ENCODE data around the gene PSTPIP1.
A peak's percentile ranks its signal among the peaks of the same experiment; 100 is the strongest.

PSTPIP1 gene

DNA sequence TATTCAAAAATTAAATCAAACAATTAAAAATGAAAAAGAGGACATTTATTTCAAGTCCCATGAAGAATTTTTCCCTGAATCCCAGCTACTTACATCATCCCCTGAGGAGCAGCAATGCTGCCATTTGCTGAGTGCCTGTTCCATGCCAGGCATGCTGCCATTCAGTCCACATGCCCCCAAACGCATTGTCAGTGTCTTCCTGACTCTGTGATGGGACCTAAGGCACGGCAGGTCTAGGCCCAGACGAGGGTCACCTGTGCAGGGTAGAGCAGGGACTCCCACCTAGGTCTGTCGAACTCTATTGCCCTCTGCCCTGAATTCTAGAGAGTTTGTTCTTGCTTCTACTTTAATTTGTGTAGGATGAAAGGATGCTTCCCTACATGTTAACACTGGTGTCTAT is 7.0 kb downstream of the PSTPIP1 start:
- no peak for DNase-seq

- peak; percentile 41 for DNase-seq
These were observed 7.5 kb downstream of the PSTPIP1 start for GRCh38 chr15:77002436-77002835.

- DNase-seq, result no peak
These were observed 8.3 kb downstream of the PSTPIP1 start for GRCh38 chr15:77002954-77003912.

- no peak for DNase-seq
These were observed 9.3 kb downstream of the PSTPIP1 start for GRCh38 chr15:77004189-77004588.

- DNase-seq, result no peak
These were observed 14.2 kb downstream of the PSTPIP1 start for GRCh38 chr15:77009176-77009575.

DNA sequence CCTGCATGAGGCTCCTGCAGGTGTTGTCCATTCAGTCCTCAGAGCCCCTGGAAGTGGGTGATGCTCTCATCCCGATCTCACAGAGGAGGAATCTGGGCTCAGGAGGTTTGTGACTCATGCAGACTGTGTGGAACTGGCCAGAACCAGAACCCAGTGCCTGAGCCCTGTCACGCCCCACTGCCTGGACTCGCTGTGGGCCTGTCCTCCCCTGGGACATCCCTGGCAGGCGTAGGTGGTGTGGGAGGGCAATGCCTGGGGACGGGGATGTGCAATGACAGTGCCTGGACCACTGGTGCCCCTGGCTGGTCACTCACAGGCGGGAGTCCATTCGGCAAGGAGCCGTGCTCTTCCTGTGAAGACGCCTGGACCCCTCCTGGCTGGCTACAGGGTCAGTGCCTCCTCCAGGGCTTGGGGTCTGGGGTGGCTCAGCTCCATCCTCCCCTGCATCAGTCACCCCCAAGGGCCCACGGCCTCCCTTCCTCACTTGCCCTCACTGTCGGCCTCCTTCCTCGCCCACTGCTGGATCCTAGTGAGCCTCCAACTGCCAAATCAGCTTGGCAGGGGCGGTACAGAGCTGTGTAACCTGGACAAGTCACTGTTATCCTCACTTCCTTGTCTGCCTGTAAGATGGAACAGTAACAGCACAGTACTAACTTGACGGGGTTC is 14.9 kb downstream of the PSTPIP1 start:
- no peak for DNase-seq

- DNase-seq, result no peak
These were observed 15.4 kb downstream of the PSTPIP1 start for GRCh38 chr15:77010312-77010686.

DNA sequence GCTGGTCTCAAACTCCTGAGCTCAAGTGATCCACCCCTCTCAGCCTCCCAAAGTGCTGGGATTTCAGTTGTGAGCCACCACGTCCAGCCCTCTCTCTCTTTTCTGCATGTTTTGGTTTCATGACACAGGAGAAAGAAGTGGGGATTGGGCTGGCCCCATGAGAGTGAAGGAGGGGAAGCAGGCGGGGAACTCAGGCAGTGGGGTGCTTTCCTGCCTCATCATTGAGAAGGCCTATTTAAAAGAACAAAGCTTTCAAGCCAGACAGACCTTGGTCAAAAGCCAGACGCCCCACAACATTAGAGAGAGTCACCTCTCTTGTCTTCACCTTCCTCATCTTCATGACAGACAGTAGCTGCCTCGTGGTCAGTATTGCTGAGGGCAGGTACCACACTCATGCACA is 15.9 kb downstream of the PSTPIP1 start:
- DNase-seq, result no peak

DNA sequence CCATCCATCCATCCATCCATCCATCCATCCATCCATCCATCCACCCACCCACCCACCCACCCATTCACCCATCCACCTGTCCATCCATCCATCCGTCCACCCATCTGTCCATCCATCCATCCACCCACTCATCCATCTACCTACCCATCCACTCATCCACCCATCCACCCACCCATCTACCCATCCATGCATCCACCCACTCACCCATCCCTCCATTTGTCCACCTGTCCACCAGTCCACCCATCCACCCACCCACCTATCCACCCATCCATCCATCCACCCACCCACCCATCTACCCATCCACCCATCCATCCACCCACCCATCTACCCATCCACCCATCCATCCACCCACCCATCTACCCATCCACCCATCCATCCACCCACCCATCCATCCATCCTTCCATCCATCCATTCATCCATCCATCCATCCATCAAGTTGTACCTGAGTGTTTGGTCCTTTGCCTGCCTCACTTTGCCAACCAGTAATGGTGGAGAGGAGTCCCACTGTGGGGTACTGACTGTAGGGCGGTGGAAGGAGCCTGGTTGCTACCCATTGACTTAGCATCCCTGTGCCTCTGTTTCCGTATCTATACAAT is 17.3 kb downstream of the PSTPIP1 start:
- no peak for DNase-seq

- no peak for DNase-seq
These were observed 17.9 kb downstream of the PSTPIP1 start for GRCh38 chr15:77012868-77013267.

- DNase-seq, result no peak
These were observed 18.8 kb downstream of the PSTPIP1 start for GRCh38 chr15:77013776-77014131.

DNA sequence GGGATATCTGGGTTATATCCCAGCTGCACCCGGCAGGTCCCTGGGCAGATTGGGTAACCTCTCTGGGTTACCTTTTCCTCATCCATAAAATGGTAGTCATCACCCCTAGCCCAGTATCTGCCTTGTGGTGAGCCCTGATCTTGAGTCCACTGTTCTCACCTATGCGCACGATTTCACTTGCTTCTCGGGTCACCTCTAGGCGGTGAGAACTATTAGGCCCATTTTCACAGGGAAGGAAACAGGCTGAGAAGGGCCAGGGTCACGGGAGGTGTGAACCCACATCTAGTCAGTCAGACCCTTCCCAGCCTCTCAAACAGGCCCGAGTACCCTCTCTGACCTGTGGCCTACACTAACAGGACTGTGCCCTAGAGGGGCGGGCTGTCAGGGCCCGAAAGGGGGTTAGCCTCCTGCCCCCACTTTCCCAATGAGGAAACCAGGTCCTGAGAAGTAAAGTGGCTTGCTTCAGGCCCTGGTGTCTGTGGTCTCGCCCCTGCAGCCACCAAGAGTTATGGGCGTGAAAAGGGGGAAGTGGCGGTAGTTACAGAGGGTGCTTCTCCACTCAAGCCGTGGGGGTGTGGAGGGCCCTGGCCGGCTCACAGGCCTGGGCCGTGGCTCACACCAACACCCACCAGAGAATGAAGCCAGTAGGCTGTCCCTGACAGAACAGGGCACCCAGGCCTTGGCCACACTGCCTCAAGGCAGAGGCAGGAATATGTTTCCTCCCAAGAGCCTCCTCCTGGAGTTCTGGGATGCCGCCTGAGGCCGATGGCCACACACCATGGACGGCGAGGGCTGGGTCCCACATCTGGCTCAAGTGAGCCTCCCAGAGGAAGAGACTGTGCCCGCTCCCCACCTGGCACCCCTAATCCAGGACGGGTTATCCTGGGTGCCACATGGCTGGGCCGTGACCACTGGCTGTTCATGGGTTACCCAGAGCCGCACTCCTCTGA is 19.5 kb downstream of the PSTPIP1 start:
- DNase-seq, result no peak

DNA sequence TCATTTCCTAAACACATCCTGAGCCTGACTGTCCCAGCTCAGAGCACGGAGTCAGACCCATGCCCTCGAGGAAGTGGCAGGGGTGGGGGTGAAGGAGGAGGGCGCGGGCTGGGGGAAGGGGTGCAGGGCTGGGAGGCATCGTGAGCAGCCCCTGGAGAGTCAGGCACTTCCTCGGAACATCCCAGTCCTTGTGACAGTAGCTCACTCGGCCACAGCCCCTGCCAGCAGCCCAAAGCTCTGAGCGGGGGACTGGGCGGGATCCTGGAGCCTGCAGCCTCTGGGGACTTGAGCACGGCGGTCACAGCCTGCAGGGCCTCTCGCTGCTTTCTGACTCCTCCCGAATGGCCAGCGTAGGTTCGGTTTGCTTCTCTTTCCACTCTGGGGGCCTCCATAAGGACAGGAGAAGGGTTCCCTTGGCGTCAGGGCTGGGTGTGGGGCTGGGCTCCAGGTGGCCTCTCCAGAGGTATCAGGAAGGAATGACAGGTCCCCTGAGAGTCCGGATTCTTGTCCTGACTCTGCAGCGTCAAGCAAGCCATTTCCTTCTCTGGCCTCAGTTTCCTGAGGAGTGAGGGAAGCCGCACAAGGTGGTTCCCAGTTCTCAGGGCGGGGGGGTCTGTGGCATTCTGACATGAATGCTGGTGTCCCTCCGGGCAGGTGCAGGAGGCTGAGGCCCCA is 20.9 kb downstream of the PSTPIP1 start:
- DNase-seq, result no peak

GRCh38 chr15:77016321-77016695 is 21.4 kb downstream of the PSTPIP1 start:
- no peak for DNase-seq

- no peak for DNase-seq
These were observed 22.2 kb downstream of the PSTPIP1 start for GRCh38 chr15:77017091-77017660.

DNA sequence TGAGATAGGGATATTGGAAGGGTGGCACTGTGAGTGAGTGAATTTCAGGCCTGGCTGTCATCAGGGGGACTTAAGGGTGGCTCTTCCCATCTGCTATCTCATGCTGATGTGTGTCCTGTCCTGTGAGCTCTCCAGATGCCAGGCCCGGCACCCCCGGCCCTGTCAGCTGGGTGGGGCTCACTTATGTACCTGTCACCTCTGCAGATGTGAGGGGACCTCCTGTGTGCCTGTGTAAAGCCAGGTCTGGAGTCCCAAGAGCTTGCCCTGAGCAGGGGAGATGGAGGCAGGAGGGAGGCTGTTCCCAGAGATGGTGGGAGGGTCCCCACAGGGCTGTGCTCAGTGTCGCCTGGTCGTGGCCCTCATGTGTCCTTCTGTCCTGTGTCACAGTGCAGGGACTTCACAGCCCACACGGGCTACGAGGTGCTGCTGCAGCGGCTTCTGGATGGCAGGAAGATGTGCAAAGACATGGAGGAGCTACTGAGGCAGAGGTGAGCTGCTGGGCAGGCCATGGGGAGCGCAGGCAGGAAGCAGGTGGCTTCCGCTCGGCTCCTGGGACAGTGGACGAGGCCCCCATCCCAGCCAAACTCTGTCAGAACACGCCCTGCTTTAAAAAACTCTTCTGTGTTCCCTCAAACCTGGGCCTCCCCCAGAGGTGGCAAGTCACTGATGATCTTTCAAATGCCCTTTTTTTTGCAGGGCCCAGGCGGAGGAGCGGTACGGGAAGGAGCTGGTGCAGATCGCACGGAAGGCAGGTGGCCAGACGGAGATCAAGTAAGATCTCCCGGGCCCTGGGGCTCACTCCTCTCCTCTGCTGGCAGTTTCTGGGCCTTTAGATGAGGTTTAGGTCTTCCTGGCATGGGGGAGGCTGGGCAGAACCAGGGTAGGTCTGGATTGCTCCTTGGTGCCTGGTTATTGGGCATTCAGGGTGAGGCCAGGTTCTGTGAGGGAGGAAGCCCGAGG is 23.1 kb downstream of the PSTPIP1 start:
- DNase-seq, result no peak

DNA sequence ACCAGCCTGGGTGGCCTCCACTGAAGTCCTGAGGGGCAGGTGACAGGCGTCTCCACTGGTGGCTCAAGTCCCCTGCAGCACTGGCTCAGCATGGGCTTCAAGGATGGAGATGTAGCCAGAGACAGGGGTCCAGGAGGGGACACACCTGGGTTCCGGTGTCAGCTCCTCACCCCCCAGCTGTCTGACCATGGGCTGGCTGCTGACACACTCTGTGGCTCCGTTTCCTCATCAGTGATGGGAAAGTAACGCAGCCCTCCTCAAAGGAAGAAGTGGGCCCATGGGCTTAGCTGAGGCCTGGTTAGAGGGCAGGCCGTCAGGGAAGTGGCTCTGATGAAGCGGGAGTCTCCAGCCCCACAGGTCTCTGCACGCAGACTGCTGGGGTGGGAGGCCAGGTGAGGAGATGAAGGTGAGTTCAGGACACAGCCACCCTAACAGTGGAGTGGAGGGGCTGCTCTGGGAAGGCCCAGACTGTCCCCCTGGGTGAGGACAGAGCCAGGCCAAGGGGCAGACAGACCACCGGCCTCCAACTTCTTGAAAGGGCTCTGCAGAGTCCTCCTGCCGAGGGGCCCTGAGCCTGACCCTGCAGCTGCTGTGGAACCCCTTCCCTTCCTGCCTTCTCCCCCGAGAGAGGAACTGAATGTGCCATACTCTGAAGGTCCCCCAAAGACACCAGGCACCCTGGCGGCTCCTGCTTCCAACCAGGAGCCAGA is 24.0 kb downstream of the PSTPIP1 start:
- DNase-seq, result no peak

DNA sequence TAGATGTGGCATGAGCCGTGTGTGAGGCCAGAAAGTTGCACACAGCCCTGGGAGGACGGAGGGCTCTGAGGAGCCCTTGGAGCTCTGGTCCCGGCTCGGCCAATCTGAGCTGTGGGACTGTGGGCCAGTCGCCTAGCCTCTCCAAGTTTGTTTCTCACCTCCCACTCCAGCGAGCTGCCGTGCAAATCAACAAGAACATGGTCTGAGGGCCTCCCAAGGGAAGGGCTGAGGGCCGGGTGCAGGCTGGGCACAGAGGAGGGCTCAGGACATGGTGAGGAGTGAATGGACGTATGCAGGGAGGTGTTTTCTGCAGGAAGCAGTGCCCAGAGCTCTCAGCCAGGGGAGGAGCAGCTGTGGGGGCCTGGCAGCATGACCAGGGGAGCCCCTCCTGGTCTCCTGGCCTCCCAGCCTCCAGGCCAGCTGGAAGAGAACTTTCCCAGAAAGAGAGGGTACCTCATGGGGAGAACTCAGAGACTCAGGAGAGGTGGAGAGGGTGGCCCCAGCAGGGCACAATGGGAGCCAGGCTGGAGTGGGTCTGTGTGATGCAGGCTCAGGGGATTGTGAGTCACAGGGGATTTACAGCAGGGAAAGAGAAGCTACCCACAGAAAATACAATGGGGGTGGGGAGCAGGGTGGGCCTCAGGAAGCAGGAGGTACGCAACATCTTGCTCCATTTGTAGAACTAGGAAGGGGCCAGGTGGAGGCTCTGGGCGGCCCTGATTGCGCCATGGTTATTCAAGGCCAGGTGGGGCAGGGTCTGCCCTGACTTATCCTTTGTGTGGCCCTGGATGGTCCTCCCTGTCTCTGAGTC is 24.8 kb downstream of the PSTPIP1 start:
- DNase-seq, result peak; percentile 31
